DMS79 (cell line): ENCODE measurements around the gene CBLC.

Experiments
- DNase-seq: peaks from one replicate; lab custom pipeline; 2025; lab: John Stamatoyannopoulos, UW

Gene CBLC

DNA sequence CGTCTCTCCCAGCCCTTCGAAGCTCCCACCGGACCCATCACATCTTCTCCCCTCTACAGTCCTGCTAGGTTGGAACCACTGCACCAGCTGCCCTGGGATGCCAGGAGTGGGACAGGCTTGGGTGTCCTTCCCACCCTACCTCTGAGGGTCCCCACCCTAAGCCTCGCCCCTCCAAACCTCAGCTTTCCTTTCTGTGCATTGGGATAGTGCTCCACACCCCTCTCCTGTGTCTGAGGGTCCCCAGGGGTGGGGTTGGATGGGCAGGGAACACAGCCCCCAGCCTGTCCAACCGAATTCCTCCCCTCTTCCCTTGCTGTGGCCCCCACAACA, 31.1 kb upstream of the CBLC start:
- DNase-seq = no peak

DNA sequence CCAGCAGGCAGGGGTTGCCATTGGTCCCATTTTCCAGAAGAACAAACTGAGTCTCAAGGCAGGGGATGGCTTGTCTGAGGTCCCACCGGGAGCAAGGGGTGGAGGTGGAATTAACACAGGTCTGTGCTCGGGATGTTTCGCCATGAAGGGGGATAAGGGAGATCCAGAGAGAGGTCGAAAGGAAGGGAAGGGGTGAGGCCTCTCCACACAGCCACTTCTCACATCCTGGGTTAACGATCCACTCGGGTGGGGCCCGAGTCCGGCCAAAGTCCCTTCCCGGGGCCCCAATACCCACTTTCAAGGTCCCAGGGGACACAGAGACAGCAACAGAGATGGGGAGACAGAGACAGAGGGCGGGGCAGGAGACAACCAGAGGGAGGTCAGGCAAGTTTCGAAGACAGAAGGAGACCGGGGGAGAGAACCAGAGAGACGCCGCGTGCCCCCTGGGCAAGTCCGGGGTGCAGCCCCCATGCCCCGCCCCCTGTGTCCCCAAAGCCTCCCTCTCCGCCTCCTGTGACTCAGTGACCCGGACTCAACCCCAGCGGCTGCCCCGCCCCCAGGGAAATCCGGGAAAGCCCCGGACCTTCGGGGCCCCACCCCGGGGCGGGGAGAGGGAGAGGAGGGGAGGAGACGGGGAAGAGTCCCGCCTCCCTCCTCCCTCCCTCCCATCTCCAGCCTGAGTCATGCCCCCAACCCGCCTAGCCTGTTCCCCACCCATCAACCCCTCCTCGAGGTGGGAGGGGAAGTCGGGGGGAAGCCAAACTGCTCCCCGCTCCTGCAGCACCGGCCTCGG, 30.5 kb upstream of the CBLC start:
- DNase-seq = peak; percentile 6

DNA sequence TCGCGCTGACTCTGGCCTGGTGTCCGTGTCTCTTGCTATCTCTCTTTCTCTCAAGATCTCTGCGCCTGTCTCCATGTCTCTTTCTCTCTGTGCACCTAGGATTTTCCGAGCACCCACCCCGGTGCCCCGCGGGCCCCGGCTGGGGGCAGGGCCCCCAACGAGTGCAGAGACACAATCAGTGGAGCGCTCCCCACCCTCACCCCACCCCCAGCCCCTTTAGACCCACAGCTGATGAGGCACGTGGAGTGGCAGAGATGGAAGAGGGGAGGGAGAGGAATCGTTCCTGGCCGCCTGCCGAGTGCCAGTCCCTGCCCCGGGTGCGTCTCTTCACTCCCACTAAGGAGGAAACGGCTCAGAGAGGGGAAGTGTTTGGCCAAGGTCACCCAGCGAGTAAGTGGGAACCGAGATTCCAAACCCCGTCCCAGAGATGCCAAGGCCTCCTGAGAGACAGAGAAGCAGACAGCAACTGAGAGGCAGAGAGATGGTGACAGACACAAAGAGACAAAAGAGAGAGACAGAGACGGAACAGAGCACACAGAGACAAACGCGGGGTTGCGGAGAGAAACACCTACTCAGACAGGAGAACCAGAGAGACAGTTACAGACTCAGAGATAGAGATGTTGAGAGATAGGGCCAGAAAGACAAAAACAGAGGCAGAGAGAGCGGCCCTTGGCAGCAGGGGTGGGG, 29.8 kb upstream of the CBLC start:
- no peak for DNase-seq

DNA sequence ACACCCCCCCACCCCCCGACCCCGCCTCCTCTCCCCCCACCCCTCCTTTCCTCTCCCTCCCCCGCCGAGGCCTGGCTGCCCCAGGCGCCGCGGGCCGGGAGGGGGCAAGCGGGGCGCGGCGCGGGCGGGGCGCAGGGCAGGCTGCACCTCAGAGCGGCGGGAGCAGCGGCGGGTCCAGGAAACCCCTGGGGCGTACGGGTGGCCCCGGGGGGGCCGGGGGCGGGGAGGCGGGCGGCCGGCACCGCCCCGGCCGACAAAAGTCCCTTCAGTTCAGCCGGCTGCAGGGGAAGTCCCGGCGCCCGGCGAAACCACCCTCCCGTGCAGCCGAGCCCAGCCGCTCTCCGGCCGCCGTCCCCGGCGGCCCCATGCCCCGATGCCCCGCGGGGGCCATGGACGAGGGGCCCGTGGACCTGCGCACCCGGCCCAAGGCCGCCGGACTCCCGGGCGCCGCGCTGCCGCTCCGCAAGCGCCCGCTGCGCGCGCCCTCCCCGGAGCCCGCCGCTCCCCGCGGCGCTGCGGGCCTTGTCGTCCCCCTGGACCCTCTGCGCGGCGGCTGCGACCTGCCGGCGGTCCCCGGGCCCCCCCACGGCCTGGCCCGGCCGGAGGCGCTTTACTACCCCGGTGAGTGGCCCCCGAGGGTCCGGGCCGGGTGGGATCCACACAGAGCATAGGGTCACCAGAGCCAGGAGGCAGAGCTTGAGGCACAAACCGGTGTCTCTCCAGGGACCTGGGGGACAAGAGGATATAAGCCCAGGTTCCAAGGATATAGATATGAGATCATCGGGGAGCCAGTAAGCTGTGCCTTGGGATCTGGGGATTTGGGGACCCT, 29.1 kb upstream of the CBLC start, which contains the start of gene BCL3:
TSS of gene BCL3 (plus strand) at position 283 of the 829 bp plus-strand sequence. CDS start at position 366, 83 bp downstream.
- no peak for DNase-seq

DNA sequence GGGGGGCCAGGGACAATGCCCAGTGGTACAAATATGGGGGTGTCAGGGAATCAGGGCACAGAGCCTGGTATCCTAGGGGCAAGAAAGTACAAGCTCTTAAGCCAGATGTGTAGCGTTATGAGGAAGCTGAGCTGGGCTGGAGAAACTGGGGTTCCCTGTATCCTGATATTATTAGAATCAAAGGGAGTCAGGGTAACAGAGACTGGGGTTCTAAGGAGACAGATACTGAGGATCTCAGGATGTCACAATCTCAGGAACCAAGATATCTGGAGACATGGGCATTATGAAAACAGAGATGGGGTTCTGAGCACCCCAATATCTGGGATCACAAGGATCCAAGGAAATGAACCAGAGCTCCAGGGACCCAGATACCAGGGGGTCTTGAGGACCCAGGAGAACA, 28.4 kb upstream of the CBLC start:
- DNase-seq = no peak

DNA sequence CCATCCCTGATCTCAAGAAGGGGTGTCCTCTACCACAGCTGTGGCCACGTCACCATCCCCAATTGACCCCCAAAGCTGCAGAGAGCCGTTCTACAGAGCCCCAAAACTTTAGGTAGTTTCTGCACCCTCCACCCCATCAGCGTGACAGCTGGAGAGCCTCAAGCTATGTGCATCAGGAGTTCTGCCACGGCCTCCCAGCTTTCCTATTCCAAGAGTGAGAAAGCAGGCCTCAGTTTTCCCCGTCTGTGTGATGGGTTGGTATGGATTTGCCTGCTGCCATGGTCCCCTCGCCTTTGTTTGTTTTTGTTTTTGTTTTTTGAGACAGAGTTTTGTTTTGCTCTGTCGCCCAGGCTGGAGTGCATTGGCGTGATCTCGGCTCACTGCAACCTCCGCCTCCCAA, 27.7 kb upstream of the CBLC start:
- DNase-seq = no peak

DNA sequence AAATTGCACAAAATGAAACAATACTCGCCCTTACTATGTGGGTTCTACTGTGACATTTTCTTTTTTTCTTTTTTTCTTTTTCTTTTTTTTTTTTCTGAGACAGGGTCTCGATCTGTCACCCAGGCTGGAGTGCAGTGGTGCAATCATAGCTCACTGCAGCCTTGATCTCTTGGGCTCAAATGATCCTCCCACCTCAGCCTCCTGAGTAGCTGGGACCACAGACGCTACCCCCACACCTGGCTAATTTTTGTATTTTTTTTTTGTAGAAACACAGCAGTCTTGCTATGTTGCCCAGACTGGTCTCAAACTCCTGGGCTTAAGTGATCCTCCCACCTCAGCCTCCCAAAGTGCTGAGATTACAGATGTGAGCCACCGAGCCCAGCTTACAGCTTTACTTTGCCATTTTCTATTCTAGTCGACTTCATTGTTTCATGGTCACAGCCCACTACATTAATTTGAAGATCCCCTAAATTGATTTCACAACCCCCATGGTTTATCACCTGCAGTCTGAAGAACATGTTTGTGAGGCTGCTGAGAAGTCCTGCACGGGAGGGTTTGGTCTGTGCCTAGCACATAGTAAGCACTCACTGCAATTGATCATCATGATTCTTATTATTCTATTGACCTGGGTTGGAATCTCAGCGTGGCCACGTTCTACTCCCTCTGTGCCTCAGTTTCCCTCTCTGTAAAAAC, 25.4 kb upstream of the CBLC start:
- DNase-seq = no peak

DNA sequence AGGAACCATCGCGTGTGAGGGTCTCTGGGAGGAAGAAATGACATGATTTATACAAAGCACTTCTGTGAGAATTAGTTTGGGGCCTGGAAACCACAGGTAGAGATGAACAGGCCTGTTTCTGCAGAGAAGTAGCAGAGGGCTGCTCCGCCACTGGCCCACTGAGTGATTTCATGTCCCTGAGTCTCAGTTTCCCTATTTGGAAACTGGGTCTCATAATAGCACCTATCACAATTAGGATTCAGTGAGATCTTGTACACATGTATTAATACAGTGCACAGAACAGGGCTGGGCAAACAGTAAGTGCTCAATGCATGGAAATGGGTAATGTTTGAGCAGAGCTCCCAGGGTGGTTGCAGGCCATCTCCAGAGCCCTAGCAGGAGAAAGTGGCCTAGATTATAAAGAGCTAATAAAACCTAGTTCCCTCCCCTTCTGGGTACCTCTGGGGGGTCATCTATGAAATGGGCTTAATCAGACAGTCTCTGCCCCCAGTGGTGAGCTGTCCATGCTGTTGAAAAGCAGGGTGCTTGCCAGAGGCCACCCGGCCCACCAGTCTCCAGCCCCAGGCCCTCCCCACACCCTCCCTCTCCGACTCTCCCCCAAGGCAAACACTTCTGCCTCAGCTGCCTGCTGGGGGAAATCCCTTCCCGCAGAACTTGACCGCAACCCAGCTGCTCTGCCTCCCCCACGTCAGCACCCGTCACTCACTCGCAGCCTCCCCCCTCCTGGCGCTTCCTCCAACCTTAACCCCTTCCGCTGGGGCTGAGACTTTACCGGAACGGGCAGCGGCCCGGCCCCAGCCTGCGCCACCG, 24.7 kb upstream of the CBLC start:
- DNase-seq = peak; percentile 53

DNA sequence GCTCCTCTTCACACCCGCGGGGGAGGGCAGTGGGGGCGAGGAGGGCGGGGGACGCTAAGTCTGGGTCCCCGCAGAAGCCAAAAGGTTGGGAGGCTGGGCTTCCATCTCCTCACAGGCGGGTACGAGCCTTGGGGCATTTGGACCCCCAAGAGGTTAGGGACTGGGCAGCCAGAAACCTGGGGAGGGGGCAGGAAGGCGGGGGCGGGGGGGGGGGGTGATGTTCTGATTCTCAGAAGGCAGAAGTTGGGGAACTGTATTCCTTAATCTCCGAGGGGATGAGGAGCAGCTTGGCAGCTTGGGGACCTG, 24.1 kb upstream of the CBLC start:
- no peak for DNase-seq

DNA sequence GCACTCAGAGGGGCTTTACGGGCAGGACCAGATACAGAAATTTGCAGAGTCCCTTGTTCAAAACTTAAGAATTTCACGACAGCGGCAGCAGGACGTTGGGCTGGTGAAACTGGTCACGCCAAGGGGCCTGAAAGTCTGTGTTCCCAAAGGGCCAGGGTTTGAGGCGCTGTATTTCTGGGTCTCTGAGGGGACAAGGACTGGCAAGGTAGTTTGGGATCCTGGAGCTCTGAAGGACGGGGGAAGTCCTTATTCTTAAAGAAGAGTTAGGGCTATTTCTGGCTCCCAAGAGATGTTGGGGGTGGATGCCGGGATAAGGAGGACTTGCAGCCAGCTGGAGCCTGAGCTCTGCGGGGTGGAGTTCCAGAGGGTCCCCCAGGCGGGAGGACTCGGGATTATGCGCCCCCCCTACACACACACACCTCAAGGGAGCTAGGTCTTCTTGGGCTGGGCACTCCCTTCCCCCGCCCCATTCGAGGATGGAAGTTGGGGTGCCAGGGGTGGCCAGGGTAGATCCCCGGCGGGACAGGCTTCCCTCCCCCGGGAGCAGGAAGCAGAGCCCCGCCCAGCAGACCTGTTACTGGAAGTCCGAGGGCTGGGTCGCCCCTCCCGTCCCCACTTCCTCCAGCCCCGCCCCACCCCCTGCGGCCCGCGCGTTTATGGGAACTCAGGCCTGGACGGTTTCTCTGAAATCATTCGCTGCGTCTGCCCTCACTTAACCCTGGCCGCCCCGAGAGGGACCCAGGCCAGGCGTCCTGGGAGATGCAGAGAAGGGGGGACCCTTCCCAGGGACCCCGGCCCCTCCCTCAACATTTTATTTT, 23.5 kb upstream of the CBLC start:
- peak; percentile 7 for DNase-seq

DNA sequence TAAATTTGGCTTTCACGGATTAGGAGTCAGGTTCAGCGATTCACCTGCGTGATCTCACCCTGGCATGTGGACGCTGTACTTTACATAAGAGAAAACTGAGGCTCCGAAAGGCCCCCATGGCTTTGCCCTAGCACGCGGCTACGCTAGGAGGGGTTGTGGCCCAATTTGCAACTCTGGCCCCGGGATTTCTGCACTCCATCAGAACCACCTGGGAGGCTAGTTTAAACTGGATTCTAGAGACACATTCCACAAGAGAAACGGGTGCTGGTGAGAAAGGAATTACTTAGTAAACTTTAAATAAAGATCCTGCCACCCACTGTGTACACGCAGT, 23.0 kb upstream of the CBLC start:
- DNase-seq = no peak

DNA sequence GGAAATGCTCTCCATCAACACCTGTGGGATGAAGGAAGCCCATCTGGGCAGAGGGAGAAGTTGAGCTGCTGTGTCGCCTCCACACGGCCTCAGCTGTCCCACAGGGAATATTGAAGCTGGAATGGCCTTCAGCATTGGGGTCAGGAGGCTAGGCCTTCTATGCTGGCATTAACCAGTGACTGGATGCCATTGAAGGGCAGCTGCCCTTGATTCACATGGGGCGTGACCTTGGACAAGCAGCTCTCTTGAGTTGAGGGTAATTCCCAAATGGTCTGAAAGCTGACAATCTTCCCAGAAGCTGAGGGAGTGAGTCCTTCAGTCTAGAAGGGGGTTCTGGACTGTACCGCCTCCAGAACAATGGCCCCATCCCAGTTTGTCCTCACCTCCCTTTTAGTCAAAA, 22.5 kb upstream of the CBLC start:
- DNase-seq = no peak

DNA sequence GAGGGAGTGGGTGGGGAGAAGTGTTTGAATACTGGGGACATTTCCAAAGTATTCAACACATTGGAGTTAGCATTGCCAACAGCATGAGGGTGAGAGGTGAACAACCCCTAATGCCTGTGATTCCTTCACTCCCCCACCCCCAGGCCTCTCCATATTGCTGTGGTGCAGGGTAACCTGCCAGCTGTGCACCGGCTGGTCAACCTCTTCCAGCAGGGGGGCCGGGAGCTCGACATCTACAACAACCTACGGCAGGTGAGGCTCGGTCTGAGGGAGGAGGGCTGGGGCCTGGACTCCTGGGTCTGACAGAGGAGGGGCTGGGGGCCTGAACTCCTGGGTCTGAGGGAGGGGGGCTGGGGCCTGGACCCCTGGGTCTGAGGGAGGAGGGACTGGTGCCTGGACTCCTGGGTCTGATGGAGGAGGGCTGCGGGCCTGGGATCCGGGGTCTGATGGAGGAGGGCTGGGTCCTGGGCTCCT, 21.6 kb upstream of the CBLC start:
- DNase-seq = no peak

DNA sequence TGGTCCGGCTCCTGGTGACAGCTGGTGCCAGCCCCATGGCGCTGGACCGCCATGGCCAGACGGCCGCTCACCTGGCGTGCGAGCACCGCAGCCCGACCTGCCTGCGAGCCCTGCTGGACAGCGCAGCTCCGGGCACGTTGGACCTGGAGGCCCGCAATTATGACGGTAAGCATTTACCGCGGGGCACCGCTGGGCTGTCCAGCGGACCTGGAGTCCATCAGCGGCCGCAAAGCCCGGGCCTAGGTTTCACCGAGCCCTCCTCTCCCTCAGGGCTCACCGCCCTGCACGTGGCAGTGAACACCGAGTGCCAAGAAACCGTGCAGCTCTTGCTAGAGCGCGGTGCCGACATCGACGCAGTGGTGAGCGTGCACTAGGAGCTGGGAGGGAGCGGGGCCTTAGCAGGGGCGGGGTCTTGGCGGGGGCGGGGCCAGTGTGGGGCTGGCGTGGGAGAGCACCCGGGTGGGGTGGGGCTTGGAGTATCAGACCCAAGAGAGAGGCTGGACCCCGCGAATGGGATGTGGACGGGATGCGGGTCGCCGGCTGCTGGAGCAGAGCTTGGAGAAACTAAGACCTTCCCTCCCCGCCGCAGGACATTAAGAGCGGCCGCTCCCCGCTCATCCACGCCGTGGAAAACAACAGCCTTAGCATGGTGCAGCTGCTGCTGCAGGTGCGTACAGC, 20.5 kb upstream of the CBLC start:
- no peak for DNase-seq

DNA sequence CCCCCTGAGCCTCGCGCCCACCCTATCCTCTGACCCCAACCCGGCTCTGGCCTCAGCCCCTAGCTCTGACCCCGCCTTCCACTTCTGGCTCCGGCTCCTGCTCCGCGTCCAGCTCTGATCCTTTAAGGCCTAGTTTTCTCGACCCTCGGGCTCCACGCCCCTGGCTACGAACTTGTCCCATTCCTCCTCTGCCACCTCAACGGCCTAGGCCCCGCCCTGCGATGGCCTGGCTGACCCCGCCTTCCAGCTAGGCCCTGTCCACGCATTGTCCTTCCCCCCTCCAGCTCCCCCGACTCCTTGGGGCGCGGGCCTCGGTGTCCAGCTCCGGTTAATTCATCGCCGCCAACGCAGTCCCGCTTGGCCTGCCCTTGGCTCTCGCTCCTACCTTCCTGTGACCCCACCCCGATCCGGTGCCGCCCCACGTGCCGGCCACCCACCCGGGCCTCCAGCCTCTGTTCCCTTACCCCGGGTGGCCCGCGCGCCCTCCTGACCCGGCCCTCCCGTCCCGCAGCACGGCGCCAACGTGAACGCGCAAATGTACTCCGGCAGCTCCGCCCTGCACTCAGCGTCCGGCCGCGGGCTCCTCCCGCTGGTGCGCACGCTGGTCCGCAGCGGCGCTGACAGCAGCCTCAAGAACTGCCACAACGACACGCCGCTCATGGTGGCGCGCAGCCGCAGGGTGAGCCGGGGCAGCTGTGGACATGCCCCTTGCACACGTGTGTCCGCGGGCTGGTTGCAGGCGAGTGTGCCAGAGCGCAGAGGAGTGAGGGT, 19.8 kb upstream of the CBLC start:
- no peak for DNase-seq

DNA sequence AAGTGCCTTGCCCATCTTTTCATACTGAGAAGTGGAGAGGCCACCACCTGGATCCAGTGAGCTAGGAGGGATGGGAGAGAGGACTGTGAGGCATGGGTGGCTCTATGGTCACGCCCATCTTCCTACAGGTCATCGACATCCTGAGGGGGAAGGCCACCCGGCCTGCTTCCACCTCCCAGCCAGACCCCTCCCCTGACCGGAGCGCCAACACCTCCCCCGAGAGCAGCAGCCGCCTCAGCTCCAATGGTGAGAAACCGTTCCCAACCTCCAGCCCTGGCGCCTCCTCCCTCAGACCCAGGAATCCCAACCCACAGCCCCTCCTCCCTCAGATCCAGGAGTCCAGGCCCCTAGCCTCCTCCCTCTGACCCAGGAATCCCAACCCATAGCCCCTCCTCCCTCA, 19.1 kb upstream of the CBLC start:
- no peak for DNase-seq

DNA sequence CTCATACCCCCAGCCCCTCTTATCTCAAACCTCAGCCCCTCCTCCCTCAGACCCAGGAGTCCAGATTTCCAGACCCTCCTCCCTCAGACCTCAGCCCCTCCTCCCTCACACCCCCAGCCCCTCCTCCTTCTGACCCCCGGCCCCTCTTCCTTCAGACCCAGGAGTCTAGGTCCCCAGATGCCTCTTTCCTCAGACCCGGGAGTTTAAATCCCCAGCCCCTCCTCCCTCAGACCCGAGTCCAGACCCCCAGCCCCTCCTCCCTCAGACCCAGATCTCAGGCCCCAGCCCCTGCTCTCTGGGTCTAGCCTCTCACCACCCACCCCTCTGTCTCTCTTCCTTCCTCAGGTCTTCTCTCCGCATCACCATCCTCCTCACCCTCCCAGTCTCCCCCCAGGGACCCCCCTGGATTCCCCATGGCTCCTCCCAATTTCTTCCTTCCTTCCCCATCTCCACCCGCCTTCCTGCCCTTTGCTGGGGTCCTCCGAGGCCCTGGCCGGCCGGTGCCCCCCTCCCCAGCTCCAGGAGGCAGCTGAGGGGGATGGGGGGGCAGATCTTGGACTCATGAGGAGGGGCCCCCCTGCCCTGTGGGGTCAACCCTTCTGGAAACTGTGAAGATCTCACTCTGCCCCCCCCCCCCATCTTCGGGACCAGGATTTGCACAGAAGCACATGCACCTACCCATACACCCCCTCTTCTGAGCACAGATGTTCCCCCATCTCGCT, 18.4 kb upstream of the CBLC start:
- no peak for DNase-seq

DNA sequence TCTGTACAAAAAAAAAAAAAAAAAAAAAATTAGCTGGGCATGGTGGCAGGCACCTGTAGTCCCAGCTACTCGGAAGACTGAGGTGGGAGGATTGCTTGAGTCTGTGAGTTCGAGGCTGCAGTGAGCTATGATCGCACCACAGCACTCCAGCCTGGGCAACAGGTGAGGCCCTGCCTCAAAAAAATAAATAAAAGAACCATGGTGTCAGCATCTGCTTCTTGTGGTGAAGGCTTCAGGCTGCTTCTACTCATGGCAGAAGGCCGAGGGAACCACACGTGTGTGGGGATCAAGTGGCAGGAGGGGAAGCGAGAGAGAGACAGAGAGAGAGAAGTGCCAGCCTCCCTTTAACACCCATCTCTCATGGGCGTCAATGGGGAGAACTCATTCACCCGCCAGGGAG, 15.7 kb upstream of the CBLC start:
- DNase-seq = no peak
